Dermis microvascular lymphatic vessel endothelial cell (primary cell): ENCODE results near the gene TP63. TPM values are rescaled to one million over a fixed set of nuclear protein-coding genes. Genes with fewer than 3 reads are reported as not detected.
A peak's percentile ranks its signal among the peaks of the same experiment; 100 is the strongest.
"Not testable (repeated sequence)": the region's sequence is repeated elsewhere in the genome, so short reads cannot be mapped to it uniquely, and the experiment has no call there.

Source experiments
- DNase-seq, 2 donors: peaks; one replicate each; pipeline versions ENCODE4 v3.0.0 to v3.0.0-alpha.2; 2010; ENCODE audit warnings: low read depth in 2 of 2
- total RNA-seq: library from RNA; depleted of rRNA; stranded (reverse); fragments of >200 nt; gene quantifications from 2 replicates; pipeline ENCODE4 v1.2.1, GENCODE V29; 2014

Gene TP63
- total RNA-seq, 1 donor from 2014 or later = under 0.01 TPM

- no peak for DNase-seq
Measured at GRCh38 chr3:189625572-189625971, 5.6 kb upstream of the TP63 start.

- DNase-seq = no peak
Measured at GRCh38 chr3:189626286-189626685, 4.9 kb upstream of the TP63 start.

DNA sequence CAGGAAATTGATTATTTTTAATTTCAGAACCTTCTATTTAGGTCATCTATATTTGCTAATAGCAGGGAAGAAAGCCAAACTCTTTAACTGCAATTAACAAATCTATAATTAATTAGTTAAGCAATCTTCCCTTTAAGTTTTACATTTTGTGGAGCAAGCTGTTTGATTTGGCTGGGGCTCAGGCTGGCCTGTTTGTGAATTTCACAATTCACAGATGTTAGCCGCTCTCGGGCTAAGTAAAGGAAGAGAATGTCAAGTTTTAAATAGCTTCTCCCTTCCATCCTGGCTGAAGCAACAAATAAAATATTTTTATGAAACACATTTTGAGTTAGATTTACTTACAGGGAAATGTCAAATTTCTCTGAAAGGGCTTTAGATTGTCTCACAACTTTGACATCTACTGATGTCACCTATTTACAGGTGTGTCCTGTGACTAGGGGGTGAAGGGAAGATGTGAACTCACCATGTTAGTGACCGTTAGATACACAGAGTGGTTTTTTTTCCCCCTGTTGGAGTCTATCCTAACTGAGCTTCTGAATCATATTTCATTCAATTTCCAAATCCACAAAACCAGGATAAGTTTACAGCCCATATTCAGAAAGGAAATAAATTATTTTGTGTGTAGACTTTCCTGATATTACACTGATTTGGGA, 1.3 kb upstream of the TP63 start:
- DNase-seq = no peak

GRCh38 chr3:189630767-189631372, 319 bp upstream of the TP63 start:
- no peak for DNase-seq

GRCh38 chr3:189631409-189631808, 220 bp downstream of the TP63 start:
- no peak for DNase-seq

GRCh38 chr3:189632242-189632641, 1.1 kb downstream of the TP63 start:
- no peak for DNase-seq

DNA sequence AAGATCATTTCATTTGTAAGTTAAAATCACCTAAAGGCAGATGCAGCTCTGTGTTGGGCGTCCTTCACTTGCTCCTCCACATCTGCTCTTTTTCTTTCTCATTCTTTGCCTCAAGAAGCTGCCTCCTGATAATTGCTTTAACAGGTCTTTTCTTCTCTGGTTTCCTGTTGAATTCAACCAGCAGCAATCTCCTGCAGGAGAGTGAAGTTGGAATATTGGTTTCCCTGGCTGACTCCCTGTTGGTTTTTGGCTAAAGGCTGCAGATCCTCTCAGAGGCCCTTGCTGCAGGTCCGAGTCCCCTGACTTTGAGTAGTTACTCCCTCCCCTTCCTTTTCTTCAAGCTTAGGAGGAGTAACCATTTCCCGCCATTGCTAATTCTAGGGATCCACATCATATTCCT, 4.2 kb downstream of the TP63 start:
- no peak for DNase-seq

GRCh38 chr3:189636048-189636447, 4.9 kb downstream of the TP63 start:
- no peak for DNase-seq

DNA sequence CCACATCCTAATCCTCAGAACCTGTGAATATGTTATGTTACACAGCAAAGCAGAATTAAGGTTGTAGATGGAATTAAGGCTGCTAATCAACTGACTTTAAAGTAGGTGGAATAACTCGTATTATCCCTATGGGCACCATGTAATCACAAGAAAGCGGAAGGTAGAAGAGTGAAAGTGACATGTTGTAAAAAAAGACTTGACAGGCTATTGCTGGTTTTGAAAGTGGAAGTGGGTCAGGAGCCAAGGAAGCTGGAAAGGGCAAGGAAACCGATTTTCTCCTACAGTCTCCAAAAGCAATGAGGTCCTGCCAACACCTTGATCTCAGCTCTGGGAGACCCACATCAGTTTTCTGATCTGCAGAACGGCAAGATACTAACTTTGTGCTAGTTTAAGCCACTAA, 6.6 kb downstream of the TP63 start:
- DNase-seq = no peak

GRCh38 chr3:189638276-189639031, 7.3 kb downstream of the TP63 start:
- no peak for DNase-seq

GRCh38 chr3:189641776-189642175, 10.6 kb downstream of the TP63 start:
- DNase-seq = no peak

DNA sequence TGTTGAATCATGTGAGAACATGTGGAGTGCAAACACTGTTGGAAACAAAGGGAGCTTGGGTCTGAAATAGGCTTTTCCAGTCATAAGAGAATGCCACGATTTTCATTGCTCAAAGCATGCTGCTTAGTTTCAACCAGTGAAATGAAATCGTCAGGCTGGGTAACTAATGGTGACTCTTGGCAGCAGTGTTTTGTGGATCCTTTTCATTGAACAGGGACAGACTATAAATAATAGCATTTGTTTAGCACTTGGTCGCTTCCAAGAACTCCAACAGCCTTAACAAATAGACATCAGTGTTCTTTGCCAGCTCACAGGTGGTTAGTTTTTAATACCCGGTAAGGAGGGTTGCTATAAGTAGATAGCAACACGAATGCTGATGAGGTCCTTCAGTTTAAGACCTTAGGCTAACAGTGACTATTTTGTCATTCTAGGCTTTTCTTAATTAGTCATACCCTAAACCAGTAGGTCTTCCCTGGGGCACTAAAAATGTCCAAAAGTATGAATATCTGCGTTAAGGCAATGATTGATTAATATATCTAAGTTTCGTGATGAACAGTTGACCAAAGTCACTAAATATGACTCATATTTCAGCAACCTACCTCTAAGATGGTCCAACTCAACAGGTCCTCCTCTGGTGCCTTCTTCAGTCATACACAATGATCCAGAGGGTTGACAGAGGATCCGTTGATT, 15.8 kb downstream of the TP63 start:
- no peak for DNase-seq

GRCh38 chr3:189652042-189652441, 20.9 kb downstream of the TP63 start:
- DNase-seq = peak in 1 of 2 donors; percentile 35

DNA sequence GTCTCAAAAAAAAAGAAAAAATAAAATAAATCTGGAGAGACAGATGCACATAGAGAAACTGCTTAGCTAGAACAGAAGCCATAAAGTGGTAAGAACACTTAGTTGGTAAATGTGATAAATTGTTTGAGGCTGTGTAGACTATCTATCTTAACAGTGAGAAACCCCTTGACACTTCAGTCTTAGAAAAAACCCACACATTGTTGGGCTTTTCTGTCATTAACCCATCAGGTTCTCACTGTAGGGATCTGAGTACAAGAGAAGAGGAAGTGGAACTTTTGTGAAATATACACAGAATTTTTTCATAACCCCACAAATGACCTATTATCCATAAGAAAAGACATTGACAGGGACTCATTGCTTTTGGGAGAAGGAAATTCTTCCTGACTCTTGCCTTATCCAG, 24.4 kb downstream of the TP63 start:
- DNase-seq = no peak

GRCh38 chr3:189659571-189659970, 28.4 kb downstream of the TP63 start:
- DNase-seq = no peak

DNA sequence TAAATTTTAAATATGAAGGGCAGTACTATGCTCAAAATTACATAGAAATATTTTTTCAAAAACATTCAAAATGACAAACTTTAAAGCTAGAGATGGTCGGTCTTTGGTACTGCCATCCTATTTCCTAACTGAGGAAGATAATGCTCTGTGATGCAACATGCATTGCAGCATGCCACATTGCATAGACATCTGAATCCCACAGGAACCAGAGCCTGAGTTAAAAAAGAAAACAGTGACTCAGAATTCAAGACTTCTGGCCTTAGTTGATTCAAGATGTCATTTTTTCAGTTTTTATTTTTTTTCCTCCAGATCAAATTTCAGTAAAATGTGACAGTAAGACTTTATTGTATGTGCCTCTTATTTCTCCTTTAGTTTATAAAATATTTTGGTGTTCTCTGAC, 33.1 kb downstream of the TP63 start:
- peak in 1 of 2 donors; percentile 40 for DNase-seq

DNA sequence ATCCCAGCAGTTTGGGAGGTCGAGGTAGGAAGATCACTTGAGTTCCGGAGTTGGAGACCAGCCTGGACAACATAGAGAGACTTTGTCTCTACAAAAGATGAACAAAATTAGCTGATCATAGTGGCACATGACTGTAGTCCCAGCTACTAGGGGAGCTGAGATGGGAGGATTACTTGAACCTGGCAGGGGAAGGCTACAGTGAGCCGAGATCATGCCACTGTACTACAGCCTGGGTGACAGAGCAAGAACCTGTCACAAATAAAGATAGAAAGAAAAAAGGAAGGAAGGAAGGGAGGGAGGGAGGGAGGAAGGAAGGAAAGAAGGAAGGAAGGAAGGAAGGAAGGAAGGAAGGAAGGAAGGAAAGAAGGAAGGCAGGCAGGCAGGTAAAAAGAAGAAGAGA, 41.2 kb downstream of the TP63 start:
- DNase-seq = not testable (repeated sequence)

DNA sequence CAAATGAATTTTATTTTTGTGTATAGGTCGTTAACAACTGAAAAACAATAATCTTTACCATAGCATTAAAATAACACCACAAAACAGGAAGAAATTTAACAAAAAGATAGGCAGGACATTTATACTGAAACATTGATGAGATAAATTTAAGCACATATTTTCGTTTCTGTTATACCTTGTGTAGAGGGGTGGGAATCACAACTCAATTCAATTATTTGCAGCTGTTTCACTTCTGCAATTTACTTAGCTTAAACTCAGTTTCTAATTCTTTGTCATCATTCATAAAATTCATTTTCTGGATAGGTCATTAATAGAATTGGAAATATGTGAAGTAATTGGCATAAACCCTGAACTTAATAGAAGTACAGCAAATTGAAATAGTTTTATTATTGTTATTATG, 42.3 kb downstream of the TP63 start:
- DNase-seq = no peak

GRCh38 chr3:189674249-189674913, 43.2 kb downstream of the TP63 start:
- no peak for DNase-seq

GRCh38 chr3:189677667-189678066, 46.5 kb downstream of the TP63 start:
- no peak for DNase-seq

GRCh38 chr3:189680723-189681122, 49.5 kb downstream of the TP63 start:
- no peak for DNase-seq
